ENCODE data around the gene MYCL. TPM values are rescaled to one million over a fixed set of nuclear protein-coding genes. Genes with fewer than 3 reads are reported as not detected.

The MYCL gene
- total and polyA plus RNA-seq, 2 of the 13 experiments (the other 11 are each of a cell fraction or from before 2014, with no cell fraction given), result 0.31 to 1.7 TPM

GRCh38 chr1:39898648-39899603 is 2.8 kb downstream of the MYCL start:
- no peaks in the 10 kb centered on the region for H3K36me3 ChIP-seq (replicated peaks in 1 of 2; ENCODE audit: control insufficient read depth in 1 of 2, insufficient read depth in 2 of 2, low read length in 2 of 2)
- DNase-seq (ENCODE audit: low spot score) (peak; percentile 82), FAIRE-seq (peak; percentile 87), ATAC-seq (peak; percentile 75)
- H3K9ac ChIP-seq (ENCODE audit: insufficient read depth, low read depth, low read length), result peak overlapping the region; percentile 45; the same call in 1 of the 2 replicates
- no TSS peak for BruUV-seq (replicated peaks)
- ChIA-PET CTCF (ENCODE audit: low intra/inter-chr PET ratio, low total read pairs) (no interaction called here), POLR2A (interaction anchor here (0.6 to 1.8 kb wide), 6 partner anchors 15 to 81 kb away, joined by 3 to 8 read pairs (median 4); partner anchors contain the start of gene TRIT1)
- H3K4me1 ChIP-seq (ENCODE audit: insufficient read depth, low read length), result peaks cover 53% of the 10 kb centered on the region
- no peaks in the 10 kb centered on the region for H3K79me2 ChIP-seq (ENCODE audit: insufficient read depth, low read length)
- H3K4me2 ChIP-seq (ENCODE audit: low read depth, low read length), result peak overlapping the region; percentile 90
- 1% methylated on average over 7 of the region's 14 CpGs for WGBS (ENCODE audit: low lambda C conversion rate)
- H3K9me3 ChIP-seq (ENCODE audit: low read length), result no peaks in the 10 kb centered on the region
- no peaks in the 10 kb centered on the region for H4K20me1 ChIP-seq (ENCODE audit: insufficient read depth, low read length)
- peak overlapping the region; percentile 71 for H2AFZ ChIP-seq (ENCODE audit: low read length)
- in situ Hi-C loops (cut with HindIII; ENCODE audit: extremely low pct_ligation_motif_present, low pct_unique_long_range_greater_than_20kb), result no loop called here
- peak overlapping the region in 2 of 3 experiments; percentile 37 to 56; a peak in 4 of 6 replicates for H3K4me3 ChIP-seq (replicated peaks in 1 of 3; ENCODE audit: insufficient read depth in 1 of 3, low read depth in 2 of 3, low read length in 3 of 3)
- H3K27ac ChIP-seq (ENCODE audit: extremely low read length, insufficient read depth, low read length), result no peak overlapping the region
- H3K27me3 ChIP-seq (ENCODE audit: control insufficient read depth in 1 of 2, insufficient read depth in 2 of 2, low read length in 2 of 2), result peaks cover 0 to 42% of the 10 kb centered on the region in 2 experiments; a peak in 3 of 5 replicates
- intact Hi-C loops (cut with micrococcal nuclease; ENCODE audit: unreplicated experiment), result no loop called here
- peak; percentile 65; the same call in 1 of the 2 replicates for TF ChIP-seq ZNF614 (CRISPR knock-in tag; IDR thresholded peaks at IDR 0.05; ENCODE audit: borderline replicate concordance)
- no peak for TF ChIP-seq ZFP36L1 (CRISPR knock-in tag; IDR thresholded peaks at IDR 0.05)
- peak; percentile 47; the same call in 1 of the 2 replicates for TF ChIP-seq CREB1 (IDR thresholded peaks at IDR 0.05)
- peak; percentile 68; the same call in 1 of the 2 replicates for TF ChIP-seq CREB1 (CRISPR knock-in tag; IDR thresholded peaks at IDR 0.05)
- TF ChIP-seq, protein P1, sequence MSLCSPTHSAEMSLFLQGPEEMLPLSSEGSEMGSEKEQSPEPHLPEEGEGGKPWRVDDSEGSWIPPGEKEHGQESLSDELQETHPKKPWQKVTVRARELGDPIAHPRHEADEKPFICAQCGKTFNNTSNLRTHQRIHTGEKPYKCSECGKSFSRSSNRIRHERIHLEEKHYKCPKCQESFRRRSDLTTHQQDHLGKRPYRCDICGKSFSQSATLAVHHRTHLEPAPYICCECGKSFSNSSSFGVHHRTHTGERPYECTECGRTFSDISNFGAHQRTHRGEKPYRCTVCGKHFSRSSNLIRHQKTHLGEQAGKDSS (CRISPR knock-in tag; IDR thresholded peaks at IDR 0.05; ENCODE audit: borderline replicate concordance, low read depth), result no peak
- no peak for TF ChIP-seq EED (CRISPR knock-in tag; IDR thresholded peaks at IDR 0.05)
- no peak for TF ChIP-seq ZNF615 (CRISPR knock-in tag; IDR thresholded peaks at IDR 0.05; ENCODE audit: borderline replicate concordance)
- TF ChIP-seq, protein P2, sequence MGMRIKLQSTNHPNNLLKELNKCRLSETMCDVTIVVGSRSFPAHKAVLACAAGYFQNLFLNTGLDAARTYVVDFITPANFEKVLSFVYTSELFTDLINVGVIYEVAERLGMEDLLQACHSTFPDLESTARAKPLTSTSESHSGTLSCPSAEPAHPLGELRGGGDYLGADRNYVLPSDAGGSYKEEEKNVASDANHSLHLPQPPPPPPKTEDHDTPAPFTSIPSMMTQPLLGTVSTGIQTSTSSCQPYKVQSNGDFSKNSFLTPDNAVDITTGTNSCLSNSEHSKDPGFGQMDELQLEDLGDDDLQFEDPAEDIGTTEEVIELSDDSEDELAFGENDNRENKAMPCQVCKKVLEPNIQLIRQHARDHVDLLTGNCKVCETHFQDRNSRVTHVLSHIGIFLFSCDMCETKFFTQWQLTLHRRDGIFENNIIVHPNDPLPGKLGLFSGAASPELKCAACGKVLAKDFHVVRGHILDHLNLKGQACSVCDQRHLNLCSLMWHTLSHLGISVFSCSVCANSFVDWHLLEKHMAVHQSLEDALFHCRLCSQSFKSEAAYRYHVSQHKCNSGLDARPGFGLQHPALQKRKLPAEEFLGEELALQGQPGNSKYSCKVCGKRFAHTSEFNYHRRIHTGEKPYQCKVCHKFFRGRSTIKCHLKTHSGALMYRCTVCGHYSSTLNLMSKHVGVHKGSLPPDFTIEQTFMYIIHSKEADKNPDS (CRISPR knock-in tag; IDR thresholded peaks at IDR 0.05), result no peak
- no peak for TF ChIP-seq ZNF101 (CRISPR knock-in tag; IDR thresholded peaks at IDR 0.05; ENCODE audit: borderline replicate concordance, low read depth)
- no peak for TF ChIP-seq ZNF180 (CRISPR knock-in tag; IDR thresholded peaks at IDR 0.05; ENCODE audit: borderline replicate concordance, low read depth)
- no peak for TF ChIP-seq HDAC1 (CRISPR knock-in tag; IDR thresholded peaks at IDR 0.05)
- TF ChIP-seq ZSCAN21 (CRISPR knock-in tag; IDR thresholded peaks at IDR 0.05; ENCODE audit: borderline replicate concordance), result no peak
- TF ChIP-seq PHF20 (CRISPR knock-in tag; IDR thresholded peaks at IDR 0.05), result no peak
- TF ChIP-seq, protein P3, sequence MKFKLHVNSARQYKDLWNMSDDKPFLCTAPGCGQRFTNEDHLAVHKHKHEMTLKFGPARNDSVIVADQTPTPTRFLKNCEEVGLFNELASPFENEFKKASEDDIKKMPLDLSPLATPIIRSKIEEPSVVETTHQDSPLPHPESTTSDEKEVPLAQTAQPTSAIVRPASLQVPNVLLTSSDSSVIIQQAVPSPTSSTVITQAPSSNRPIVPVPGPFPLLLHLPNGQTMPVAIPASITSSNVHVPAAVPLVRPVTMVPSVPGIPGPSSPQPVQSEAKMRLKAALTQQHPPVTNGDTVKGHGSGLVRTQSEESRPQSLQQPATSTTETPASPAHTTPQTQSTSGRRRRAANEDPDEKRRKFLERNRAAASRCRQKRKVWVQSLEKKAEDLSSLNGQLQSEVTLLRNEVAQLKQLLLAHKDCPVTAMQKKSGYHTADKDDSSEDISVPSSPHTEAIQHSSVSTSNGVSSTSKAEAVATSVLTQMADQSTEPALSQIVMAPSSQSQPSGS (CRISPR knock-in tag; IDR thresholded peaks at IDR 0.05), result no peak
- no peak for TF ChIP-seq ELF4 (CRISPR knock-in tag; IDR thresholded peaks at IDR 0.05; ENCODE audit: borderline replicate concordance)
- no peak for TF ChIP-seq ATF7 (IDR thresholded peaks at IDR 0.05)
- no peak for TF ChIP-seq ATF7 (CRISPR knock-in tag; IDR thresholded peaks at IDR 0.05)
- no peak for TF ChIP-seq FOXC1 (CRISPR knock-in tag; IDR thresholded peaks at IDR 0.05; ENCODE audit: borderline replicate concordance)
- TF ChIP-seq ZNF567 (CRISPR knock-in tag; IDR thresholded peaks at IDR 0.05; ENCODE audit: borderline replicate concordance), result no peak
- TF ChIP-seq HOXD1 (CRISPR knock-in tag; IDR thresholded peaks at IDR 0.05), result no peak
